Lower leg skin (tissue), 4 donors: ENCODE measurements around the gene SECISBP2L. TPM values are rescaled to one million over a fixed set of nuclear protein-coding genes. Genes with fewer than 3 reads are reported as not detected.

Experiments
- DNase-seq, 2 donors: peaks; one replicate each; pipeline ENCODE4 v3.0.0-alpha.2; 2019; ENCODE audit warnings: low spot score in 2 of 2
- H3K4me3 ChIP-seq: fragments of 200-600 bp; sonication (generic); 2 replicates; pipeline ENCODE4 v1.5.1; 2017; ENCODE audit warnings: mild to moderate bottlenecking, low read depth; ENCODE audit not compliant: poor library complexity, severe bottlenecking
- POLR2A ChIP-seq, 2 donors: fragments of 450-650 bp; IDR thresholded peaks; one replicate each; pipeline ENCODE4 v1.6.1; 2016 to 2017; ENCODE audit warnings: antibody characterized with exemption in 2 of 2, mild to moderate bottlenecking in 1 of 2, moderate library complexity in 1 of 2
- WGBS, 2 donors: methylation state at CpG; one replicate each; pipeline ENCODE4 v1.1.5; 2018; 5-methylcytosine and 5-hydroxymethylcytosine counted together
- intact Hi-C: fragments of 100-400 bp; cut with DNase I; formaldehyde crosslinking; loops from one replicate; pipeline ENCODE4 v1.15.0; 2023; ENCODE audit warnings: low total_unique reads
- total RNA-seq, 4 donors: library from RNA; depleted of rRNA; stranded (reverse); fragments of >200 nt; gene quantifications; one replicate each; pipeline ENCODE4 v1.1.0, GENCODE V29; 2016
- TF ChIP-seq, protein P1 (sequence below), 3 donors: fragments of 450-650 bp; IDR thresholded peaks; one replicate each; pipeline ENCODE4 v1.5.1; 2016; ENCODE audit warnings: antibody characterized with exemption in 3 of 3, mild to moderate bottlenecking in 3 of 3, moderate library complexity in 2 of 3

Gene SECISBP2L
- total RNA-seq, 4 donors from 2014 or later: 26.7 to 37.3 (median 30.7) TPM

DNA sequence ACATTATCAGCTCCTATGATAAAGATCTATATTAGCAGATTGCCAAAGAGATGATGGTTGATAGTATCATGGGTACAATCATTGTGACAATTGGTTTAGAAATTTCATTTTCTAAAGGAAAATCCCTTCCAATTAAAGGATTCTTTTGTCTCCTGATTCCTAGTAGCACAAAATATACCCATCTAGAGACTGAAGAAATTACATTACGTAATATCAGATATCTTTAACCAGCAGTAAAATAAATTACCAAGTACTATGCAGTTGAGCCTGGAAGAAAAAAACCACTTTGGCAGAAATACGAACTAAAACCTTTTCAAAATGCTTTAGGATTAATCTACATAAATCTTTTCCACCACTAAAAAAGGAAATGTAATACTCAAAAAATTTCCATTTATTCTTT lies 46.9 kb downstream of the SECISBP2L start:
- intact Hi-C loops: no loop called here
- DNase-seq: no peak
- 85 to 92% methylated on average over 2 of the region's 2 CpGs for WGBS, 2 donors
- no peak overlapping the region for H3K4me3 ChIP-seq
- TF ChIP-seq POLR2A (IDR thresholded peaks at IDR 0.05): no peak
- TF ChIP-seq, protein P1, sequence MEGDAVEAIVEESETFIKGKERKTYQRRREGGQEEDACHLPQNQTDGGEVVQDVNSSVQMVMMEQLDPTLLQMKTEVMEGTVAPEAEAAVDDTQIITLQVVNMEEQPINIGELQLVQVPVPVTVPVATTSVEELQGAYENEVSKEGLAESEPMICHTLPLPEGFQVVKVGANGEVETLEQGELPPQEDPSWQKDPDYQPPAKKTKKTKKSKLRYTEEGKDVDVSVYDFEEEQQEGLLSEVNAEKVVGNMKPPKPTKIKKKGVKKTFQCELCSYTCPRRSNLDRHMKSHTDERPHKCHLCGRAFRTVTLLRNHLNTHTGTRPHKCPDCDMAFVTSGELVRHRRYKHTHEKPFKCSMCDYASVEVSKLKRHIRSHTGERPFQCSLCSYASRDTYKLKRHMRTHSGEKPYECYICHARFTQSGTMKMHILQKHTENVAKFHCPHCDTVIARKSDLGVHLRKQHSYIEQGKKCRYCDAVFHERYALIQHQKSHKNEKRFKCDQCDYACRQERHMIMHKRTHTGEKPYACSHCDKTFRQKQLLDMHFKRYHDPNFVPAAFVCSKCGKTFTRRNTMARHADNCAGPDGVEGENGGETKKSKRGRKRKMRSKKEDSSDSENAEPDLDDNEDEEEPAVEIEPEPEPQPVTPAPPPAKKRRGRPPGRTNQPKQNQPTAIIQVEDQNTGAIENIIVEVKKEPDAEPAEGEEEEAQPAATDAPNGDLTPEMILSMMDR (IDR thresholded peaks at IDR 0.05): no peak

DNA sequence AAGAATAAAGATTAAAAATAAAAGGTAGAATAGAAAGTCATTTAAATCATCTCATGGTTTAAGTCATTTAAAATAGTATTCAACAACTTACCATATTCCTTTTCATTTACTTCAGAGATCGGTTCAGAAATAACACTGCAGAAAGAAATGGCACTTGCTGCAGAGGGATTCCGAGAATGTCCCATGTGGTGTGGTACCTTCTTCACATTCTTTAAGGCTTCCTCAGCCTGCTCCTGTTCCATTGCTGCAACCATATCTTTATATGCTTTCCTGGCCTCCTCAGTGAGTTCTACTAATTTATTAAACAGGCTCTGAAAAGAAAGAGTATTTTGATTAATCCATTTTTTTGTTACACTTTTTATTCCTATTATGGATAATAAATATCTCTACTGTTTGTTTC lies 50.0 kb downstream of the SECISBP2L start:
- TF ChIP-seq, protein P1 (IDR thresholded peaks at IDR 0.05): no peak
- no peak for TF ChIP-seq POLR2A (IDR thresholded peaks at IDR 0.05)
- intact Hi-C loops: no loop called here
- no peak overlapping the region for H3K4me3 ChIP-seq
- 90 to 97% methylated on average over 2 of the region's 2 CpGs for WGBS, 2 donors
- no peak for DNase-seq

GRCh38 chr15:48993380-48993779 lies 52.9 kb downstream of the SECISBP2L start:
- TF ChIP-seq, protein P1 (IDR thresholded peaks at IDR 0.05): no peak
- no peak for TF ChIP-seq POLR2A (IDR thresholded peaks at IDR 0.05)
- intact Hi-C loops: no loop called here
- DNase-seq: no peak
- H3K4me3 ChIP-seq: no peak overlapping the region

- DNase-seq: no peak
- TF ChIP-seq POLR2A (IDR thresholded peaks at IDR 0.05): no peak
- TF ChIP-seq, protein P1 (IDR thresholded peaks at IDR 0.05): no peak
- no peak overlapping the region for H3K4me3 ChIP-seq
- 83 to 90% methylated on average over 1 of the region's 1 CpG for WGBS, 2 donors
- intact Hi-C loops: no loop called here
Measured at GRCh38 chr15:48992545-48992944, 53.7 kb downstream of the SECISBP2L start.

GRCh38 chr15:48992096-48992495 lies 54.1 kb downstream of the SECISBP2L start:
- DNase-seq: no peak
- WGBS, 2 donors: 92% methylated on average over 6 of the region's 6 CpGs
- TF ChIP-seq, protein P1 (IDR thresholded peaks at IDR 0.05): no peak
- TF ChIP-seq POLR2A (IDR thresholded peaks at IDR 0.05): no peak
- intact Hi-C loops: no loop called here
- H3K4me3 ChIP-seq: no peak overlapping the region

- no peak for DNase-seq
- no peak overlapping the region for H3K4me3 ChIP-seq
- intact Hi-C loops: no loop called here
- 65 to 76% methylated on average over 1 of the region's 1 CpG for WGBS, 2 donors
- no peak for TF ChIP-seq POLR2A (IDR thresholded peaks at IDR 0.05)
- TF ChIP-seq, protein P1 (IDR thresholded peaks at IDR 0.05): no peak
Measured at GRCh38 chr15:48989170-48989569, 57.1 kb downstream of the SECISBP2L start.
